ENCODE results near the gene DAGLA. TPM values are rescaled to one million over a fixed set of nuclear protein-coding genes. Genes with fewer than 3 reads are reported as not detected.
A peak's percentile ranks its signal among the peaks of the same experiment; 100 is the strongest.

DAGLA gene
- total RNA-seq, 4 donors from 2014 or later: 1.5 to 5.6 (median 3.4) TPM

GRCh38 chr11:61714916-61715315 lies 34.7 kb downstream of the DAGLA start:
- Histone ChIP-seq H3K27me3 (no peaks in the 10 kb centered on the region), H3K9me3 (no peaks in the 10 kb centered on the region), H3K4me1 (peaks cover 0 to 34% (median 13%) of the 10 kb centered on the region in 3 donors), H3K4me3 (no peak overlapping the region), H3K27ac (no peak overlapping the region), H3K36me3 (no peaks in the 10 kb centered on the region)
- 95 to 100% methylated on average over 1 to 4 of the region's 5 CpGs for WGBS, 2 donors (ENCODE audit: low coverage in 1 of 2)
- TF ChIP-seq POLR2A (IDR thresholded peaks at IDR 0.05) (no peak), CTCF (IDR thresholded peaks at IDR 0.05) (no peak), EP300 (IDR thresholded peaks at IDR 0.05) (no peak), POLR2AphosphoS5 (IDR thresholded peaks at IDR 0.05) (no peak)
- ATAC-seq: no peak

GRCh38 chr11:61715867-61716266 lies 35.7 kb downstream of the DAGLA start:
- Histone ChIP-seq H3K4me3 (no peak overlapping the region), H3K27ac (no peak overlapping the region), H3K9me3 (no peaks in the 10 kb centered on the region), H3K27me3 (no peaks in the 10 kb centered on the region), H3K36me3 (no peaks in the 10 kb centered on the region), H3K4me1 (peaks cover 0 to 34% (median 13%) of the 10 kb centered on the region in 3 donors)
- 47 to 80% methylated on average over 2 of the region's 4 CpGs for WGBS, 2 donors (ENCODE audit: low coverage in 1 of 2)
- no peak for ATAC-seq
- TF ChIP-seq EP300 (IDR thresholded peaks at IDR 0.05) (no peak), POLR2AphosphoS5 (IDR thresholded peaks at IDR 0.05) (no peak), CTCF (IDR thresholded peaks at IDR 0.05) (no peak), POLR2A (IDR thresholded peaks at IDR 0.05) (no peak)

- no peak for ATAC-seq
- Histone ChIP-seq H3K9me3 (no peaks in the 10 kb centered on the region), H3K27ac (peak overlapping the region in 1 of 4 donors; percentile 15), H3K4me3 (no peak overlapping the region), H3K36me3 (no peaks in the 10 kb centered on the region), H3K4me1 (peaks cover 0 to 34% (median 13%) of the 10 kb centered on the region in 3 donors), H3K27me3 (no peaks in the 10 kb centered on the region)
- 87% methylated on average over 4 to 9 of the region's 13 CpGs for WGBS, 2 donors (ENCODE audit: low coverage in 1 of 2)
- TF ChIP-seq POLR2AphosphoS5 (IDR thresholded peaks at IDR 0.05) (no peak), CTCF (IDR thresholded peaks at IDR 0.05) (no peak), EP300 (IDR thresholded peaks at IDR 0.05) (no peak), POLR2A (IDR thresholded peaks at IDR 0.05) (no peak)
Measured at GRCh38 chr11:61716478-61717285, 36.5 kb downstream of the DAGLA start.

GRCh38 chr11:61717286-61718033 lies 37.3 kb downstream of the DAGLA start:
- 78% methylated on average over 4 of the region's 19 CpGs; no CpG with 5 or more reads in 1 of the 2 donors for WGBS, 2 donors (ENCODE audit: low coverage in 1 of 2)
- H3K9me3 ChIP-seq: no peaks in the 10 kb centered on the region
- H3K27ac ChIP-seq: peak overlapping the region in 2 of 4 donors; percentile 73 to 79
- H3K36me3 ChIP-seq: no peaks in the 10 kb centered on the region
- H3K4me1 ChIP-seq: peaks cover 0 to 34% (median 13%) of the 10 kb centered on the region in 3 donors
- H3K27me3 ChIP-seq: no peaks in the 10 kb centered on the region
- no peak for ATAC-seq
- H3K4me3 ChIP-seq: peak overlapping the region in 1 of 2 donors; percentile 58
- TF ChIP-seq CTCF (IDR thresholded peaks at IDR 0.05): no peak
- TF ChIP-seq EP300 (IDR thresholded peaks at IDR 0.05): no peak
- TF ChIP-seq POLR2A (IDR thresholded peaks at IDR 0.05): no peak

Measured in gastroesophageal sphincter (tissue), 4 donors.